T-helper 1 cell treated with Interleukin-12 subunit alpha and Interleukin-12 subunit beta and Interleukin-4 antibody, amounts not matched to agents 30 μg/mL and 1 μg/mL, for 36 hours (primary cell): ENCODE results near the gene GPBP1.
"Not testable (repeated sequence)": the region's sequence is repeated elsewhere in the genome, so short reads cannot be mapped to it uniquely, and the experiment has no call there.

Source experiments
- H3K27ac Mint-ChIP-seq: one replicate; pipeline ENCODE4 v1.8.0; 2021; ENCODE audit warnings: mild to moderate bottlenecking, mixed read lengths
- H3K27me3 Mint-ChIP-seq: one replicate; pipeline ENCODE4 v1.8.0; 2021; ENCODE audit warnings: low read depth, mixed read lengths
- H3K36me3 Mint-ChIP-seq: one replicate; pipeline ENCODE4 v1.8.0; 2021; ENCODE audit warnings: low read depth, mixed read lengths
- H3K4me1 Mint-ChIP-seq: one replicate; pipeline ENCODE4 v1.8.0; 2021; ENCODE audit warnings: low read depth, mixed read lengths
- H3K4me3 Mint-ChIP-seq: one replicate; pipeline ENCODE4 v1.8.0; 2021; ENCODE audit warnings: mild to moderate bottlenecking, moderate library complexity, mixed read lengths
- H3K9me3 Mint-ChIP-seq: one replicate; pipeline ENCODE4 v1.8.0; 2021; ENCODE audit warnings: mixed read lengths

GPBP1 gene

GRCh38 chr5:57302164-57302563 lies 128.3 kb downstream of the GPBP1 start:
- Mint-ChIP-seq H3K4me3 (no peak overlapping the region), H3K27ac (no peak overlapping the region), H3K4me1 (peaks cover 23% of the 10 kb centered on the region), H3K9me3 (peaks cover 5% of the 10 kb centered on the region), H3K36me3 (no peaks in the 10 kb centered on the region), H3K27me3 (no peaks in the 10 kb centered on the region)

- Mint-ChIP-seq H3K4me3 (no peak overlapping the region), H3K27me3 (no peaks in the 10 kb centered on the region), H3K9me3 (peaks cover 5% of the 10 kb centered on the region), H3K27ac (no peak overlapping the region), H3K4me1 (peaks cover 23% of the 10 kb centered on the region), H3K36me3 (no peaks in the 10 kb centered on the region)
These were observed 128.8 kb downstream of the GPBP1 start for GRCh38 chr5:57302643-57303042.

DNA sequence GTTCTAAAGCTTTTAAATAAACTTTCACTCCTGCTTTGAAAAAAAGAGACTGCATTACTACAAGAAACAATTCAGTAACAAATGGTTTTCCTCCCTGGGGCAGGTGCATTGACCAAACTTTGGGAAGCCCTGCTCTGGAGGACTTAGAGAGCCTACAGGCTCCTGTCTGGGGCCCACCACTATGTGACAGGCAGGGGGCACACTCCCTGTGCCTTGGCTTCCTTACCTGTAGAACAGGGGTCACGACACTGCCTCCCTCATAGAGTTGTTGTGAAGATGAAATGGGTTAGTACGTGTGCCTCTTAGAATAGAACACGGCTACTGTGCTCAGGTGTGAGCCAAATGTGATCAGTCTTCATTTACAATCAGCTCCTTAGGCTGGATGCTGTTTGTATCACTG lies 130.1 kb downstream of the GPBP1 start:
- Mint-ChIP-seq H3K36me3 (no peaks in the 10 kb centered on the region), H3K9me3 (peaks cover 5% of the 10 kb centered on the region), H3K27me3 (no peaks in the 10 kb centered on the region), H3K4me3 (no peak overlapping the region), H3K4me1 (peaks cover 16% of the 10 kb centered on the region), H3K27ac (no peak overlapping the region)

DNA sequence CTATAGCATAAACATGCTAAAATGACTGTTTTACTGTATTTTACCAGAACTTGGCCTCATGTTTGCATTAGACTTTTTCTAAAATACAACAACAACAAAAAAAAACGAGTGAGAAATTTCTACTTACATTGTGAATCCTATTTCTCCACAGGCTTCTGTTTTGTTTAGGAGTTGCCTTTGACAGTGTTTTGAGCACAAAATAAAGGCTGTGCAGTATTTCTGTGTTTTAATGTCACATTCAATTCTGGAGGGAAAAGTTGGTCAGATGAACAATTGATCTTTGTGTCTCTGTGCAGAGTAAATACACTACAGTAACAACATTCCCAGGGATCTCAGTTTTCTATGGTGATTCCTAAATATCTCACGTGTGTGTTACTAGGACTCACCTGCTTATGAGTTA lies 131.1 kb downstream of the GPBP1 start:
- Mint-ChIP-seq H3K9me3 (peaks cover 5% of the 10 kb centered on the region), H3K27ac (no peak overlapping the region), H3K4me1 (peaks cover 8% of the 10 kb centered on the region), H3K36me3 (no peaks in the 10 kb centered on the region), H3K4me3 (no peak overlapping the region), H3K27me3 (no peaks in the 10 kb centered on the region)

- Mint-ChIP-seq H3K4me3 (no peak overlapping the region), H3K27me3 (no peaks in the 10 kb centered on the region), H3K36me3 (no peaks in the 10 kb centered on the region), H3K4me1 (peaks cover 6% of the 10 kb centered on the region), H3K9me3 (peaks cover 5% of the 10 kb centered on the region), H3K27ac (no peak overlapping the region)
These were observed 132.5 kb downstream of the GPBP1 start for GRCh38 chr5:57306359-57306758.

GRCh38 chr5:57307516-57307915 lies 133.7 kb downstream of the GPBP1 start:
- peaks cover 3% of the 10 kb centered on the region for H3K4me1 Mint-ChIP-seq
- no peak overlapping the region for H3K4me3 Mint-ChIP-seq
- H3K27ac Mint-ChIP-seq: no peak overlapping the region
- H3K9me3 Mint-ChIP-seq: peaks cover 5% of the 10 kb centered on the region
- peaks cover 2% of the 10 kb centered on the region for H3K36me3 Mint-ChIP-seq
- H3K27me3 Mint-ChIP-seq: no peaks in the 10 kb centered on the region

DNA sequence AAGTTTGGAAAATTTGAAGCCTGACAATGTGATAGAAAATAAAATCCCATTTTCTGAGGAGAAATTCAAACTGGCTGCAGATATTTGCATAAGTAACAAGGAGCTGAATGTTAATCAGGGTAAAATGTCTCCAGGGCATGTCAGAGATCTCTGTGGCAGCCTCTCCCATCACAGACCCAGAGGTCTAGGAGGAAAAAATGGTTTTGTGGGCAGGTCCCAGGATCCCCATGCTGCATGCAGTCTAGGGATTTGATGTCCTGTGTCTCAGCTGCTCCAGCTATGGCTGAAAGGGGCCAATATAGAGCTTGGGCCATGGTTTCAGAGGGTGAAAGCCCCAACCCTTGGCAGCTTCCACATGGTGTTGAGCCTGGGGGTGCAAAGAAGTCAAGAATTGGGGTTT lies 135.2 kb downstream of the GPBP1 start:
- not testable (repeated sequence) for H3K9me3 Mint-ChIP-seq, H3K27me3 Mint-ChIP-seq, H3K4me3 Mint-ChIP-seq, H3K4me1 Mint-ChIP-seq, H3K27ac Mint-ChIP-seq, H3K36me3 Mint-ChIP-seq

GRCh38 chr5:57311251-57311650 lies 137.4 kb downstream of the GPBP1 start:
- Mint-ChIP-seq H3K36me3 (peaks cover 2% of the 10 kb centered on the region), H3K9me3 (peaks cover 5% of the 10 kb centered on the region), H3K4me3 (no peak overlapping the region), H3K27me3 (no peaks in the 10 kb centered on the region), H3K27ac (no peak overlapping the region), H3K4me1 (no peaks in the 10 kb centered on the region)

- Mint-ChIP-seq H3K4me3 (no peak overlapping the region), H3K27me3 (no peaks in the 10 kb centered on the region), H3K9me3 (no peaks in the 10 kb centered on the region), H3K36me3 (peaks cover 2% of the 10 kb centered on the region), H3K4me1 (no peaks in the 10 kb centered on the region), H3K27ac (no peak overlapping the region)
These were observed 138.3 kb downstream of the GPBP1 start for GRCh38 chr5:57311921-57312735.

DNA sequence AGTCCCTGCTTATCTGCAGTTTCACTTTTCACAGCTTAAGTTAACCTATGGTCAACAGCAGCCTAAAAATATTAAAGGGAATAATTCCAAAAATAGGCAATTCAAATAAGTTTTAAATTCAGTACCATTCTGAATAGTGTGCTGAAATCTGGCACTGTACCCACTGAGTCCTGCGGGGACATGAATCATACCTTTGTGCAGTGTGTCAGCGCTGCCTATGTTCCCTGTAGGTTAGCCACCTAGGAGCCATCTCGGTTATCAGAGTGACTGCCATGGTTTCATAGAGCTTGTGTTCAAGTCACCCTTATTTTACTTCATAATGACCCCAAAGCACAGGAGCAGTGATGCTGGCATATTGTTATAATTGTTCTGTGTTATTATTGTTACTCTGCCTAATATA lies 139.9 kb downstream of the GPBP1 start:
- Mint-ChIP-seq H3K27ac (no peak overlapping the region), H3K36me3 (peaks cover 2% of the 10 kb centered on the region), H3K4me1 (no peaks in the 10 kb centered on the region), H3K27me3 (no peaks in the 10 kb centered on the region), H3K9me3 (no peaks in the 10 kb centered on the region), H3K4me3 (no peak overlapping the region)
